GM18505 (cell line): ENCODE data around the gene XCR1.
"Not testable (repeated sequence)": the region's sequence is repeated elsewhere in the genome, so short reads cannot be mapped to it uniquely, and the experiment has no call there.

Experiments used
- ATAC-seq: cut with Tn5 transposase; IDR thresholded peaks from one replicate; pipeline ENCODE4 v1.9.1; 2021; ENCODE audit not compliant: unreplicated experiment
- POLR2A ChIP-seq: IDR thresholded peaks from 4 replicates; pipeline ENCODE4 v1.6.1; 2011; ENCODE audit warnings: borderline replicate concordance; ENCODE audit not compliant: insufficient read depth, insufficient read length; ENCODE audit errors: extremely low read depth

Gene XCR1

GRCh38 chr3:46059432-46059831, 32.1 kb upstream of the XCR1 start:
- no peak for TF ChIP-seq POLR2A
- no peak for ATAC-seq

GRCh38 chr3:46058981-46059380, 31.7 kb upstream of the XCR1 start:
- TF ChIP-seq POLR2A: no peak
- no peak for ATAC-seq

GRCh38 chr3:46057716-46058115, 30.4 kb upstream of the XCR1 start:
- TF ChIP-seq POLR2A: no peak
- no peak for ATAC-seq

- no peak for TF ChIP-seq POLR2A
- no peak for ATAC-seq
Measured at GRCh38 chr3:46056686-46057085, 29.4 kb upstream of the XCR1 start.

GRCh38 chr3:46053761-46054515, 26.7 kb upstream of the XCR1 start:
- not testable (repeated sequence) for ATAC-seq

- not testable (repeated sequence) for ATAC-seq
Measured at GRCh38 chr3:46053265-46053664, 26.0 kb upstream of the XCR1 start.

GRCh38 chr3:46052531-46052930, 25.2 kb upstream of the XCR1 start:
- no peak for TF ChIP-seq POLR2A
- ATAC-seq: no peak

- no peak for TF ChIP-seq POLR2A
- no peak for ATAC-seq
Measured at GRCh38 chr3:46049093-46049492, 21.8 kb upstream of the XCR1 start.

GRCh38 chr3:46046231-46046630, 18.9 kb upstream of the XCR1 start:
- ATAC-seq: not testable (repeated sequence)

GRCh38 chr3:46038916-46039315, 11.6 kb upstream of the XCR1 start:
- no peak for TF ChIP-seq POLR2A
- no peak for ATAC-seq

GRCh38 chr3:46038071-46038470, 10.8 kb upstream of the XCR1 start:
- ATAC-seq: not testable (repeated sequence)

GRCh38 chr3:46036191-46036590, 8.9 kb upstream of the XCR1 start:
- no peak for TF ChIP-seq POLR2A
- no peak for ATAC-seq

GRCh38 chr3:46031747-46032146, 4.5 kb upstream of the XCR1 start:
- TF ChIP-seq POLR2A: no peak
- no peak for ATAC-seq

- ATAC-seq: no peak
Measured at GRCh38 chr3:46031269-46031668, 4.0 kb upstream of the XCR1 start.

GRCh38 chr3:46030626-46031025, 3.3 kb upstream of the XCR1 start:
- ATAC-seq: no peak
- no peak for TF ChIP-seq POLR2A

More at GRCh38 chr3:46031269-46031668, 4.0 kb upstream of the XCR1 start:
- TF ChIP-seq POLR2A: no peak
